ENCODE results near the gene YAE1. TPM values are rescaled to one million over a fixed set of nuclear protein-coding genes. Genes with fewer than 3 reads are reported as not detected.

Gene YAE1
- 30.3 and 32.1 TPM in 2 replicates for total RNA-seq

GRCh38 chr7:39566023-39566921, at the start of gene YAE1:
TSS of gene YAE1 (plus strand) at chr7:39566404. CDS start at chr7:39566419, 15 bp downstream.

Other genes with a start within 250 kb of the YAE1 start
- gene RALA, start 57.2 kb downstream of the YAE1 start, total RNA-seq = 14.6 and 28.9 TPM in 2 replicates

Measured in smooth muscle cell of the umbilical artery (primary cell).